IPS-20b (cell line): ENCODE data around the gene HBG2.
"Not testable (repeated sequence)": the region's sequence is repeated elsewhere in the genome, so short reads cannot be mapped to it uniquely, and the experiment has no call there.

Source experiments
- H3K27ac ChIP-seq: one replicate; pipeline ENCODE4 v1.5.1; 2013; ENCODE audit warnings: low read length
- H3K27me3 ChIP-seq: 2 replicates; pipeline ENCODE4 v1.6.1; 2013; ENCODE audit warnings: mild to moderate bottlenecking, low read length, inconsistent platforms; ENCODE audit not compliant: insufficient read depth
- H3K36me3 ChIP-seq: 2 replicates; pipeline ENCODE4 v1.6.1; 2013; ENCODE audit warnings: low read depth, mild to moderate bottlenecking, inconsistent platforms, low read length, moderate library complexity; ENCODE audit not compliant: insufficient read depth
- H3K4me1 ChIP-seq: 2 replicates; pipeline ENCODE4 v1.6.1; 2013; ENCODE audit warnings: mild to moderate bottlenecking, control low read depth, inconsistent platforms, low read length, moderate library complexity; ENCODE audit not compliant: insufficient read depth
- H3K4me3 ChIP-seq: 2 replicates; pipeline ENCODE4 v1.5.1; 2013; ENCODE audit warnings: mild to moderate bottlenecking, low read length, inconsistent platforms
- H3K9ac ChIP-seq: 2 replicates; pipeline ENCODE4 v1.6.1; 2013; ENCODE audit warnings: low read depth, mild to moderate bottlenecking, inconsistent platforms, low read length, moderate library complexity
- H3K9me3 ChIP-seq: 2 replicates; pipeline ENCODE4 v1.6.1; 2013; ENCODE audit warnings: mild to moderate bottlenecking, low read depth, low read length, inconsistent platforms; ENCODE audit not compliant: insufficient read depth

The HBG2 gene

DNA sequence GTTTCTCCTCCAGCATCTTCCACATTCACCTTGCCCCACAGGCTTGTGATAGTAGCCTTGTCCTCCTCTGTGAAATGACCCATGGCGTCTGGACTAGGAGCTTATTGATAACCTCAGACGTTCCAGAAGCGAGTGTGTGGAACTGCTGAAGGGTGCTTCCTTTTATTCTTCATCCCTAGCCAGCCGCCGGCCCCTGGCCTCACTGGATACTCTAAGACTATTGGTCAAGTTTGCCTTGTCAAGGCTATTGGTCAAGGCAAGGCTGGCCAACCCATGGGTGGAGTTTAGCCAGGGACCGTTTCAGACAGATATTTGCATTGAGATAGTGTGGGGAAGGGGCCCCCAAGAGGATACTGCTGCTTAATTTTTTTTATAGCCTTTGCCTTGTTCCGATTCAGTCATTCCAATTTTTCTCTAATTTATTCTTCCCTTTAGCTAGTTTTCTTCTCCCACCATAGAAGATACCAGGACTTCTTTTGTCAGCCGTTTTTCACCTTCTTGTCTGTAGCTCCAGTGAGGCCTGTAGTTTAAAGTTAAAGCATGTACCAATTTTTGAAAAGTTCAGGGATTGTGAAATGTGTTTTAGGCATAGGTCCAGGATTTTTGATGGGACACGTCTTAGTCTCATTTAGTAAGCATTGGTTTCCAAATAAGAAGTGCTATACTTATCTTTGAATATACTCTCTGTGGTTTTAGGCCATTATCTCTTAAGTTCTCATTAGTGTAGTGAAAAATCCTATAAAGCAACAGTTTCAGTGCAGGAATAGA, at the start of gene HBG2:
TSS of gene HBG2 (minus strand) at position 136 of the 768 bp plus-strand sequence. CDS start at position 83, 53 bp downstream.
- not testable (repeated sequence) for H3K4me3 ChIP-seq, H3K27ac ChIP-seq, H3K9me3 ChIP-seq, H3K9ac ChIP-seq, H3K36me3 ChIP-seq, H3K27me3 ChIP-seq
- peaks cover 14% of the 10 kb centered on the region for H3K4me1 ChIP-seq

DNA sequence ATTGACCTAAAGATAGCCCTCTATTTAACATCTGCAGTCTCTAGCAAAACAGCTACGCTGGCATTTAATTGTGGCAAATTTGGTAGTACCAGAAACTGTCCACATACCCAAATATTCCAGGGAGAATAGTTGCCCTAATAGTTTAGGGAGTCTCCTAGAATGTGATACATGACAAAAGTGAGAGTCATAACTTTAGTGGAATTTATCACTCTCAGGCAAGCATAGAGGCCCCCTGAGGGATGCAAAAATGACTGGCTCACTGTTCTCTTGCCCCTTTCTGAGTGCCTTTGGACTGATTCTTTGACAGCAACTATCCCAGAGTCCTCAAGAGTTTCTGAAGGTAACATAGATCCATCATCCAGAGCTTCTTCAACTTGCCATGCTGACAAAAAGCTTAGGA, 49.5 kb upstream of the HBG2 start:
- no peak overlapping the region for H3K9ac ChIP-seq
- H3K4me1 ChIP-seq, result no peaks in the 10 kb centered on the region
- H3K4me3 ChIP-seq, result no peak overlapping the region
- H3K27me3 ChIP-seq, result no peaks in the 10 kb centered on the region
- H3K27ac ChIP-seq, result no peak overlapping the region
- no peaks in the 10 kb centered on the region for H3K36me3 ChIP-seq
- no peaks in the 10 kb centered on the region for H3K9me3 ChIP-seq

DNA sequence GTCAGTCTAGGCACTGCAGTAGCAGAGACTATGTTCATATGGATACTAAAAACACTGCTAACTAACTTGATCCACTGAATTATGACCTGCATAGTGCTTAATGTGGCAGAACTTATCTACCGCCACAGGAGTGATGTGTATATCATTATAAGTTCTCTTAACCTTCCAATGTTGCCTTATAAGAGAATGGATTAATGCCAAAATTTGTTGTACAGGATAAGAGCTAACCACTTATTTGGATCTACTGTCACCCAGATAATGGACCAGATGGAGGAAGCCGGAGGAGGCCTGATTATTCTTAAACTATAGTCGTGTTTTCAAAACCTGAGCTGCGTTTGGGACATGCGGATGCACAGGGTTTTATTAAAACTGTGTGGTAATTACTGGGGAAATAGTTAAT, 49.0 kb upstream of the HBG2 start:
- Histone ChIP-seq H3K27me3 (no peaks in the 10 kb centered on the region), H3K36me3 (no peaks in the 10 kb centered on the region), H3K9me3 (no peaks in the 10 kb centered on the region), H3K9ac (no peak overlapping the region), H3K4me3 (no peak overlapping the region), H3K27ac (no peak overlapping the region), H3K4me1 (no peaks in the 10 kb centered on the region)

DNA sequence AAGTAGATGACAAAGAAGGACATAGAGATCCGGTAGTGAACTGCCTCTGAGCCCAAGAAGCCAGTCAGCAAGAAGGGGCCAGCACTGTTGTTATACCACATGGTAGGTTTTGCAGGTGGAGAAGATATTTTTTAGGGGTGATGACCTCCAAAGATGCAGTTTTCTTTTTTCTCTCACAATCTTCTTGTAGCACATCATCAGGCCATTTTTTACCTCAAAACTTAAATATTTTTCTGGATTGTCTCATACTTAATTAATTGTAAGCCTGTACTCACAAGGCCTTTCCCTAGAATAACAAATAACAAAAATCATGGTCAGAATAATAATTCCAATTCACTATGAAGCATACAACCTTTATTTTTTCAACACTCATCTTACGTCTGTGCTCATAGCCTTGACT, 47.3 kb upstream of the HBG2 start, which contains the start of gene OR51B4:
TSS of gene OR51B4 (minus strand) at position 101 of the 400 bp plus-strand sequence. CDS start at position 101, 0 bp downstream.
- Histone ChIP-seq H3K9ac (no peak within 1 kb of the TSS), H3K27ac (no peak within 1 kb of the TSS), H3K4me3 (no peak within 1 kb of the TSS), H3K9me3 (no peaks in the 10 kb centered on the region), H3K36me3 (no peaks in the 10 kb centered on the region), H3K4me1 (no peaks in the 10 kb centered on the region), H3K27me3 (no peaks in the 10 kb centered on the region)

DNA sequence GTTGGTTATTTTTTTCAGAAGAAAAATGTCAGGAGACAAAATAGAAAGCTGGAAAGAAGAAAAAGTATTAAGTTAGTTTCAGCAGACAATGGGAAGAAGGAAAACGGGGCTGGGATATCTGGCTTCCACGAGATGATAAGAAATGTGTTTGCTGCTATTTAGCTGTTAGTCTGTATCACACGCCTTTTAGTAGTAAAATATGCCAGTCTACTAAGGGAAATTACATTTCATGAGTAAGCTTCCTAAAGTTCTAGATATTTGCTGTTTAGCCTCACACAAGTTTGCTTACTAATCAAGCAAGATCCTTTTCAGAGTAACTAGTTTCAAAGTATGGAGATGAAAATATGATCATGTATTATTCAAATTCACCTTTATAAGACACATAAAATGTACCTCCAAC, 45.7 kb upstream of the HBG2 start:
- Histone ChIP-seq H3K27ac (no peak overlapping the region), H3K27me3 (no peaks in the 10 kb centered on the region), H3K9ac (no peak overlapping the region), H3K36me3 (no peaks in the 10 kb centered on the region), H3K4me1 (no peaks in the 10 kb centered on the region), H3K4me3 (no peak overlapping the region), H3K9me3 (no peaks in the 10 kb centered on the region)

DNA sequence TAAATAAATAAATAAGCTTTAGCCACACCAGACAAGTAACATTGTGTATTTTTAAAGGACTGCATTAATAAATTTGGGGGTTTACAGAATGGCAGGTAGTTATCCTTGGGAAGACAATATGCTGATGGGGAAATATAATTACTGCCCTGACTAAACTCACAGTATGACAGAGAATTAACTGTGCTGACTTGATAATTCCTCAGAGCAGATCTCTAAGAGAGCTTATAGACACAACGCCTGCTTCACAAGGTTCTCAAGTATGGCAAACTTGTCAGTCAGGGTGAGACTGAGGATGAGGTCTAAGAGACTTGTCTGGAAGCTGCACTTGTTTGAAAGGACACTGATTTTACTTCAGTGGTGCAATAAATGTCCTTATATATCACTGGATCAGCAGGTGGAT, 43.9 kb upstream of the HBG2 start:
- H3K4me3 ChIP-seq, result no peak overlapping the region
- no peaks in the 10 kb centered on the region for H3K36me3 ChIP-seq
- no peaks in the 10 kb centered on the region for H3K4me1 ChIP-seq
- no peak overlapping the region for H3K9ac ChIP-seq
- no peak overlapping the region for H3K27ac ChIP-seq
- no peaks in the 10 kb centered on the region for H3K27me3 ChIP-seq
- no peaks in the 10 kb centered on the region for H3K9me3 ChIP-seq

DNA sequence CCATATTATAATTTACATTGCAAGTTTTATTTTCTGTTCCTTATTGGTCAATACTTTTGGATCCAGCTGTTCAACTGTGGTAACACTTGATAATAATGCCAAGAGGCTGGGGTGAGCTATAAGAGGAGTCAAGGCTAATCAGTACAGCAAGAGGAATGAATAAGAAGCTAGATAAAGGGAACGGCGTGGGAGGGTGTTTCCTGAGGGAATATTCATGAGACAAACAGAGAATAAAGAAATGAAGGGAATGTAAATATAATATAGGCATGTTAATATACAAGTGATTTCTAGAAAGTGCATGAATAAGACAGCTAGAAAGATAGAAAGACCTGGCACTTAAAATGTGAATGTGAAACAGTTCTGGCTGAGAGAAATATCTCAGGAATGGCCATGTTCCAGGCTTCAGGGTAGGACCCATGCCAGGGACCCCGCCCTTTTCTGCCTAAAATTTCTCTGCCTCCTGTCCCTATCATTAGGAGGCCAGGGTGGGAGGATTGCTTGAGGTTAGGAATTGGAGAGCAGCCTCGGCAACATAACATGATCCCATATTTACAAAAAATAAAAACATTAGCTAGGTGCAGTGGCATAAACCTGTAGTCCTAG, 43.2 kb upstream of the HBG2 start:
- H3K36me3 ChIP-seq, result no peaks in the 10 kb centered on the region
- no peaks in the 10 kb centered on the region for H3K4me1 ChIP-seq
- no peaks in the 10 kb centered on the region for H3K9me3 ChIP-seq
- no peak overlapping the region for H3K27ac ChIP-seq
- no peak overlapping the region for H3K4me3 ChIP-seq
- H3K9ac ChIP-seq, result no peak overlapping the region
- H3K27me3 ChIP-seq, result no peaks in the 10 kb centered on the region

DNA sequence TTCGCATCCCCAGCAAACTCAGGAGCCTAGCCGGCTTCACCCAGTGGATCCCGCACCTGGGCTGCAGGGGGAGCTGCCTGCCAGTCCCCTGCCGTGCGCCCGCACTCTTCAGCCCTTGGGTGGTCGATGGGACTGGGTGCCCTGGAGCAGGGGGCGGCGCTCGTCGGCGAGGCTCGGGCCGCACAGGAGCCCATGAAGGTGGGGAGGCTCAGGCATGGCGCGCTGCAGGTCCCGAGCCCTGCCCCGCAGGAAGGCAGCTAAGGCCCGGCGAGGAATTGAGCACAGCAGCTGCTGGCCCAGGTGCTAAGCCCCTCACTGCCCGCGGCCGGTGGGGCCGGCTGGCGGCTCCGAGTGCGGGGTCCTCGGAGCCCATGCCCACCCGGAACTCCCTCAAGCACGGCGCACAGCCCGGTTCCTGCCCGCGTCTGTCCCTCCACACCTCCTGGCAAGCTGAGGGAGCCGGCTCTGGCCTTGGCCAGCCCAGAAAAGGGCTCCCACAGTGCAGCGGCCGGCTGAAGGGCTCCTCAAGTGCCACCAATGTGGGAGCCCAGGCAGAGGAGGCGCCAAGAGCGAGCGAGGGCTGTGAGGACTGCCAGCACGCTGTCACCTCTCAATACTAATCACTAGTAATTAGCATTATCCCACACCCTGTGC, 39.9 kb upstream of the HBG2 start:
- not testable (repeated sequence) for H3K4me1 ChIP-seq, H3K27ac ChIP-seq, H3K36me3 ChIP-seq, H3K9ac ChIP-seq, H3K27me3 ChIP-seq, H3K4me3 ChIP-seq, H3K9me3 ChIP-seq

DNA sequence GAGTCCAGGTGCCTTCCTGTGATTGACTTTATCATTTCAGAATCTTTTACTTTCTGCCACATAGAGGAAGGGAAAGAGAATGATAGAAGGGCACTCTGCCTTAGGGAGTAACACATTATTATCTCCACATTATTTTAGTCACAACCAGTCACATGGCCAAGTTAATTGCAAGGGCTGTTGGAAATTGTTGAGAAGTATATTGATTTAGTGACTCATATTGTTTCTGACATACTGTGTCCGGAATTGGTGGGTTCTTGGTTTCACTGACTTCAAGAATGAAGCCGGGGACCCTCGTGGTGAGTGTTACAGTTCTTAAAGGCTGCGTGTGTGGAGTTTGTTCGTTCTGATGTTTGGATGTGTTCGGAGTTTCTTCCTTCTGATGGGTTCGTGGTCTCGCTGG, 38.4 kb upstream of the HBG2 start:
- Histone ChIP-seq H3K9ac (no peak overlapping the region), H3K9me3 (no peaks in the 10 kb centered on the region), H3K4me3 (no peak overlapping the region), H3K27me3 (no peaks in the 10 kb centered on the region), H3K4me1 (no peaks in the 10 kb centered on the region), H3K36me3 (no peaks in the 10 kb centered on the region), H3K27ac (no peak overlapping the region)

DNA sequence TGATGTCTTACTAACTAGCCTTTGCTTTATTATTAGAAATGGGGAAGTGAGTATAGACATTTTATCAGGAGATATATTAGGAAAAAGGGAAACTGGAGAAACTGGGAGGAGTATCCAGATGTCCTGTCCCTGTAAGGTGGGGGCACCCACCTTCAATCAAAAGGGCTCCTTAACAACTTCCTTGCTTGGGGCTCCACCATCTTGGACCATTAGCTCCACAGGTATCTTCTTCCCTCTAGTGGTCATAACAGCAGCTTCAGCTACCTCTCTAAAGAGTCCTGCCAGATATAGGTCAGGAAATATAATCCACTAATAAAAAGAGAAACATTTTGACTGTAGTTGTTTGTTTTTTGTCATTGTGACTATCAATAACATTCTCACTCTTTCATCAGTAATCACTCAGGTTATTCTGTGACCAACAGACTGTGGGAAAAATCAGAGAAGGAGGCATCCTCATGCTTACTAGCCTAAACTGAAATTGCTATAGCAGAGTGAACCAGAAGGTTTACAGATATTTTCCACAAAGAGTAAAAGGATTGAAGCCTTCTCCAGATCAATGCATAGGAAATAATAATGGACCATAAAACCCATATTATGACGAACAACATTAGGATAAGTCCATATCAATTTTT, 36.7 kb upstream of the HBG2 start:
- no peaks in the 10 kb centered on the region for H3K36me3 ChIP-seq
- no peaks in the 10 kb centered on the region for H3K9me3 ChIP-seq
- no peak overlapping the region for H3K9ac ChIP-seq
- H3K4me1 ChIP-seq, result no peaks in the 10 kb centered on the region
- no peak overlapping the region for H3K27ac ChIP-seq
- no peaks in the 10 kb centered on the region for H3K27me3 ChIP-seq
- no peak overlapping the region for H3K4me3 ChIP-seq

DNA sequence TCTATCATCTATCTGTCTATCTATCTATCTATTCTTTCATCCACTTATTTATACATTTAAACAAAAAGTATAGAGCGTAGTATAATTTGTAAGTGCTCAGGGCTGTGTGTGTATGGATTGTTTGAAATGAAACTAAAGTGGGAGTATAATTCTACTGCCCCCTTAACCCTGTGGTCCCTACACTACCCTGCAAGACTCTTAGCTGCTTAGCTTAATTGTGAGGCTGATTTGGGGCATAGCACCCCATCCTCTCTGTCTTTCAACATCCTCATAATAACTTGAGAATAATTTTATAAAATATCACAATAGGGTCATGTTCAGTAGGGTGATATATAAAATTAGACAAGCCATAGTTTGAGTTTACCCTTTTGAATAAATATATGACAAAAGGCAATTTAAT, 35.5 kb upstream of the HBG2 start:
- H3K9ac ChIP-seq, result no peak overlapping the region

More for the DNA sequence above, 35.5 kb upstream of the HBG2 start:
- Histone ChIP-seq H3K27me3 (no peaks in the 10 kb centered on the region), H3K9me3 (no peaks in the 10 kb centered on the region), H3K27ac (no peak overlapping the region), H3K4me3 (no peak overlapping the region), H3K4me1 (no peaks in the 10 kb centered on the region), H3K36me3 (no peaks in the 10 kb centered on the region)
